VCaP (cell line): ENCODE results near the gene PTPRN2.

ENCODE experiments used
- H3K27ac ChIP-seq: fragments of 450-650 bp; 2 replicates; pipeline ENCODE4 v1.5.1; 2017
- CTCF ChIP-seq: fragments of 450-650 bp; conservative IDR thresholded peaks from 2 replicates; pipeline ENCODE4 v1.5.1; 2017; ENCODE audit warnings: mild to moderate bottlenecking, moderate library complexity

PTPRN2 gene

GRCh38 chr7:158284121-158284520 is 303.5 kb downstream of the PTPRN2 start:
- no peak overlapping the region for H3K27ac ChIP-seq
- no peak for TF ChIP-seq CTCF

GRCh38 chr7:158283016-158283974 is 304.3 kb downstream of the PTPRN2 start:
- no peak for TF ChIP-seq CTCF
- no peak overlapping the region for H3K27ac ChIP-seq

GRCh38 chr7:158282461-158283001 is 305.1 kb downstream of the PTPRN2 start:
- no peak for TF ChIP-seq CTCF
- H3K27ac ChIP-seq = no peak overlapping the region

- no peak overlapping the region for H3K27ac ChIP-seq
- TF ChIP-seq CTCF = no peak
Observed at GRCh38 chr7:158281441-158281840, 306.2 kb downstream of the PTPRN2 start.

GRCh38 chr7:158280448-158281144 is 307.0 kb downstream of the PTPRN2 start:
- no peak for TF ChIP-seq CTCF
- no peak overlapping the region for H3K27ac ChIP-seq

- TF ChIP-seq CTCF = no peak
- no peak overlapping the region for H3K27ac ChIP-seq
Observed at GRCh38 chr7:158279539-158280447, 307.8 kb downstream of the PTPRN2 start.
